Measurements from ENCODE around the gene ACTR3C. TPM values are rescaled to one million over a fixed set of nuclear protein-coding genes. Genes with fewer than 3 reads are reported as not detected.
"Not testable (repeated sequence)": the region's sequence is repeated elsewhere in the genome, so short reads cannot be mapped to it uniquely, and the experiment has no call there.

ACTR3C gene
- total RNA-seq, 4 donors from 2014 or later: 0.27 to 2.7 (median 1.1) TPM; not detected in 1

DNA sequence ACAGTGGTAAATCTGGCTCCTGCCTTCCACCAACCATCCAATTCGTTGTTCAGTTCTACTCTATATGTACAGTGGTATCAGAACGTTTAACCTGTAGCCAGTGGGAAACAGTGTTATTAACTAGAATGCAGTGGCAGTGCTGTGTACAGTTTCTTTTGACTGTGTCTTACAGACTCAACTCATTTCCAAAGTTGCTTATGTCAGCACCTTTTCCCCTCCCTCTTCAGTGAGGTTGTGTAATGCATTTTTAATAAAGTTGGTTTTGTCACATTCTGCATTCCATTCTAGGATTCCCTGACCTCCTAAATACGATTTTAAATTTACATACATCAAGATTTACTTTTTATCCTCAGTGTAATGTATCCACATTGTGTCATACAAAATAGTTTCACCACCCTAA, 97.9 kb downstream of the ACTR3C start:
- ATAC-seq; H3K9me3 ChIP-seq; H3K27ac ChIP-seq; intact Hi-C loops (cut with DNase I; ENCODE audit: low total_unique reads); H3K4me3 ChIP-seq; H3K27me3 ChIP-seq; H3K36me3 ChIP-seq; DNase-seq; in situ Hi-C loops (cut with MboI; ENCODE audit: low sequenced_read_pairs in 4 of 4); H3K4me1 ChIP-seq: not testable (repeated sequence)

DNA sequence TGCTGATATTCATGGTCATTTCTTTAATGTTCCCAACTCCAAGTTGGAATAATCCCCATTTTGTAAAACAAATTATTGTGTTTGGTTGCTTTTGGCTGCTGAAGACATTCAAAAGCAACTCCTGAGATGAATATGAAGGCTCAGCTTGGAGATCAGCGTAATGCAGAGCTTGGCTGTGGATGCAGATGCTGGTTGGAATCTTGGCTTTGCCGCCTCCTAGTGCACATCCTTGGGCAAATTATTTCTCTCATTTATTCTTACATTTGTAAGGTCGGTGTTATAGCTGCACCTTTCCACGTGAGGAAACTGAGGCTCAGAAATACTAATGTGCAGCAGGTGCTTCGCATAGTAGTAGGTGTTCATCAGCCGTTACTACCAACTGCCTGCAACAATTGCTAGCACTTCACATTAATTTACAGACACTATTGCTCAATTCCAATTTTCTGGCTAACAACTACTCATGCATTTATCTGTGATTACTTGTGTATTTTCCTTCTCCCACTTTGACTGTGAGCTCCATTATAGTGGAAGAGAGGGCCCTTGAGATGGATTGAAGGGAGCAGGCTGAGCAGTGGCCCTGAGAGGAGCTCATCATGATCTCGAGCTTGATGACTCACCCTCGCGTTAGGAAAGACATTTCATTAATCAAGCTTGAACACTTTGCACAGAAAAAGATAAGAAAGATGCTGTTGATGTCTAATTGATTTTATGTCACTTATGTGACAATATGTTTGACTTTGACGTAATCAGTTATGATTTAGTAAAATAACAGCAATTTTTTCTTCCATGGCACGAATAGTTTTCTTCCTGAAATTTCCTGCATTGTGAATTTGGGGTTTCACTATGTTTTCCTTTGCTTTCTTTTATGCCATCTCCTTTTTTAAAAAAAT, 101.0 kb downstream of the ACTR3C start:
- H3K9me3 ChIP-seq; in situ Hi-C loops (cut with MboI; ENCODE audit: low sequenced_read_pairs in 4 of 4); H3K27ac ChIP-seq; ATAC-seq; H3K4me3 ChIP-seq; H3K4me1 ChIP-seq; DNase-seq; H3K27me3 ChIP-seq; H3K36me3 ChIP-seq; intact Hi-C loops (cut with DNase I; ENCODE audit: low total_unique reads): not testable (repeated sequence)

DNA sequence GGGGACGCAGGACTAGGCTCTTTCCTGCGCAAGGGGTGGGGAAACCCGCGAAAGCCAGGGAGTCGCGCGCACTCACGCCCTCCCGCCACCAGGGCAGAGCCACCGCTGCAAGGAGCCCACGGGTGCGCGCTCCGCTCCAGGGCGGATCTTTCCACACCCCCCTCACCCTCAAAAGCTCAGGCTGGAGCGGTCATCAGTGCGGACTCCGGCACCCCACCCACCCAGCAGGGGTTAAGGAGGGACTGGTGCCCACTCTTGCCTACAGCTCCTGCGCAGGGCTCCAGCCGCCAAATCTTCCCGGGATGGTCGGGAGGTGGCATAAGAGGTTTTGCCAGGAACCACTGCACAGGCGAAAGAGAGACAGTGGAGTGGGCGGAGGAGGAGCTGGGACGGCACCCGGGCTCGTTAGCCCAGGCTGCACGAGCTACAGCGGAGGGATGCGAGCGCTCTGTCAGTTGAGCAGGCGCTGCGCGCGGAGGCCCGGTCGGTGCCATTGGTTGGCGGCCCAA, 102.6 kb downstream of the ACTR3C start:
- H3K27ac ChIP-seq; DNase-seq; H3K4me1 ChIP-seq; intact Hi-C loops (cut with DNase I; ENCODE audit: low total_unique reads); ATAC-seq; H3K27me3 ChIP-seq; H3K36me3 ChIP-seq; H3K9me3 ChIP-seq; H3K4me3 ChIP-seq; in situ Hi-C loops (cut with MboI; ENCODE audit: low sequenced_read_pairs in 4 of 4): not testable (repeated sequence)

DNA sequence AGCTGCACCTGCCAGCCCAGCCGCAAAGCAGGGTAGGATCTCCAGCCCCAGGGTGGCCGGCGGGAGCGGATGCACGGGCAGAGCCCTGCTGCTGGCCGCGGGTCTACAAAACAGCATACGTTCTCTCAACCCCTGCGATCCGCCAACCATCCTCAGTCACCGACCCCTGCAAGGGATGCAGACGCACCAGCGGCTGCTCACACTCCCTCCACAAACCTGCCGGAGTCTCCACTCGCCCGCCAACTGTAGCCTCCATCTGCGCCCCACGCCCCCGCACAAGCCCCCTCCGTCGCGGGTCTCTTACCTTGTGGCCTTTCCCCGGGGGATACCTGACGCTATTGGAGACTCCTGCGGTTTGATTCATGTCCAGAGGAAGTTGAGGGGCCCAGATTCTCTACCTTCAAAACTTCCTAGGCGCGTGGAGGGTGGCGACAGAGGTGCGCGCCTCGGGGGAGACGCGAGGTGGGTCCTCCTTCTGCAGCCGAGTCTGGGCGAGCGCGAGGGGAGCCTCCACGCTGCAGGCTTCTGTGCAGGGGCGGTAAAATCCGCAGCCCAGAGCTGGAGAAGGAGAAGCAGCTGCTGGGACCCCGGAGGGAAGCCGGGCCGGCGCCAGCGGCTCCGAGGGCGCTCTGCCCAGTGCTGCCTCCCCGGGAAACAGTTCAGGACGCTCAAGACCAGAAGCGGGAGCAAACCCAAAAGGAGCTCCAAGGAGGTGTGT, 103.2 kb downstream of the ACTR3C start:
- H3K4me3 ChIP-seq; ATAC-seq; H3K9me3 ChIP-seq; H3K27ac ChIP-seq; in situ Hi-C loops (cut with MboI; ENCODE audit: low sequenced_read_pairs in 4 of 4); H3K4me1 ChIP-seq; intact Hi-C loops (cut with DNase I; ENCODE audit: low total_unique reads); H3K36me3 ChIP-seq; DNase-seq; H3K27me3 ChIP-seq: not testable (repeated sequence)

DNA sequence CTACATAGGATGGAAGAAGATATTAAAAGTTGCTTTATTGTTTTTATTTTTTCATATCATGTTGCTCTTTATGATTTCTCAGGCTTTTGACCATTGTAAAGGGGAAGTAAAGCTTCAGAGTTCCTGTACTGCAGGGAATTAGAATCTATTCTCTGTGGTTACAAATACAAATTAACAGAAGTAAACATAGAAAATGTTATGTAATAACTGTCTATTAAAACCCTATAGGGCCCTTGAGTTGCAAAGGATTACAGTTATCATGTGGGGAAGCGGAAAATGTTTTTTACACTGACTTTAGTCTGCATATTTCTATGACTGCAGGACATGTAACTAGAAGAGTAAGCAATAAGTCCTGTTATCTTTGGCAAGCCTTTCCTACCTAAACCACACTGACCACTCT, 116.5 kb downstream of the ACTR3C start:
- ATAC-seq; H3K9me3 ChIP-seq; H3K27me3 ChIP-seq; H3K27ac ChIP-seq; H3K4me1 ChIP-seq; H3K4me3 ChIP-seq; intact Hi-C loops (cut with DNase I; ENCODE audit: low total_unique reads); H3K36me3 ChIP-seq; DNase-seq; in situ Hi-C loops (cut with MboI; ENCODE audit: low sequenced_read_pairs in 4 of 4): not testable (repeated sequence)

DNA sequence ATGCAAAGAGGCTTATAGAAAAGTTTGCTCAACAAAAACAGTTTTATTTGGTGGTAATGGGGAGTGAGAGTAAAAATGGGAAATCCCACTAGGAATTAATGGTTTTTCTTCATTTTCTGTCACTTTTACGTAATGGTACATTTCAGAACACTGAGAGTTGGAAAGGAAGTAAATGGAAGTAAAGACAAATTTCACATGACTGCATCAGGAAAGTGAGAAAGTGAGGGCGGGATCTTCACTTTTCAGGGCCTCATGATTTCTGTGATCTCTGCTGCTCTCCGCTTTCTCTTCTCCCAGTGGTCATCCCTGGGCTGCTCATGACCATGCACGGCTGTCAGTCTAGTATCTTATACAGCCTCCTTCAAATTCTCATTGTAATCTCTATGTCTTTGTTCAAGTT, 117.5 kb downstream of the ACTR3C start:
- H3K36me3 ChIP-seq; H3K4me1 ChIP-seq; H3K9me3 ChIP-seq; H3K27me3 ChIP-seq; DNase-seq; ATAC-seq; intact Hi-C loops (cut with DNase I; ENCODE audit: low total_unique reads); H3K4me3 ChIP-seq; H3K27ac ChIP-seq; in situ Hi-C loops (cut with MboI; ENCODE audit: low sequenced_read_pairs in 4 of 4): not testable (repeated sequence)

DNA sequence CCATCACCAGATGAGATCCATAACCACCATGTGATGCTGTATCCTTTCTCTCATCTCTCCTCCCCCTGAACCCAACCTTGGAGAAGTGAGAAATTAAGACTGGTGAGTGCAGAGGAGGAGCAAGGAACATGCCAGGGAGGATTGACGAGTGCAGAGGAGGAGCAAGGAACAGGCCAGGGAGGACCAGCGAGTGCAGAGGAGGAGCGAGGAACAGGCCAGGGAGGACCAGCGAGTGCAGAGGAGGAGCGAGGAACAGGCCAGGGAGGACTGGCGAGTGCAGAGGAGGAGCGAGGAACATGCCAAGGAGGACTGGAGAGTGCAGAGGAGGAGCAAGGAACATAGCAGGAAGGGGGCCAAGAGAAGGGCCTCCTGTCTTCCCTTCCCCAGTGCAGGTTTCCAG, 118.8 kb downstream of the ACTR3C start:
- H3K4me1 ChIP-seq; H3K27ac ChIP-seq; H3K9me3 ChIP-seq; DNase-seq; intact Hi-C loops (cut with DNase I; ENCODE audit: low total_unique reads); H3K4me3 ChIP-seq; ATAC-seq; in situ Hi-C loops (cut with MboI; ENCODE audit: low sequenced_read_pairs in 4 of 4); H3K27me3 ChIP-seq; H3K36me3 ChIP-seq: not testable (repeated sequence)

DNA sequence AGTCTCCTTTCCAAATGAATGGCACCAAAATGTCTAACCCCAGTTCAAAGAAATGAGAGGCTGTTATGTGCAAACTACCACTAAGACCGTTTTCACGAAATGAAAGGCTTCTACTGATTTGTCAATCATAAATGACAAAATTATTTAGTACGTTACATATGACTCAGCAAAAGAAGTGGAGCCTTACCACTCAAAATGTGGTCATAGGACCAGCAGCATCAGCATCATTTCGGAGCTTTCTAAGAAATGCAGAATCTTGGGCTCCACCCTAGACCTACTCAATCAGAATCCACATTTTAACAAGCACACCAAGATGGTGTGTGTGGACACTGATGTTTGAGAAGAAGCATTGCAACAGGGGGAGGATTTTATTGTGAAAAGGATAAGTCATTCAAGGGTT, 120.5 kb downstream of the ACTR3C start:
- in situ Hi-C loops (cut with MboI; ENCODE audit: low sequenced_read_pairs in 4 of 4); DNase-seq; H3K36me3 ChIP-seq; H3K4me1 ChIP-seq; intact Hi-C loops (cut with DNase I; ENCODE audit: low total_unique reads); H3K27me3 ChIP-seq; H3K27ac ChIP-seq; H3K4me3 ChIP-seq; ATAC-seq; H3K9me3 ChIP-seq: not testable (repeated sequence)

Other genes with a start within 250 kb of the ACTR3C start
- 1 to 10 TPM in 3 of 4 donors, under 1 TPM in 1; 0.62 to 6.8 (median 1.9) TPM for gene LRRC61, start 190 bp downstream of the ACTR3C start, total RNA-seq
- 10 to 100 TPM in 1 of 4 donors, 1 to 10 TPM in 3; 4.7 to 14.3 (median 6.5) TPM for gene RARRES2, start 18.1 kb upstream of the ACTR3C start, total RNA-seq
- 100 to 1,000 TPM; 115 to 332 (median 159) TPM for gene REPIN1, start 45.3 kb upstream of the ACTR3C start, total RNA-seq
- 1 to 10 TPM; 3.1 to 7.5 (median 3.3) TPM for gene ZNF775, start 55.8 kb upstream of the ACTR3C start, total RNA-seq
- 10 to 100 TPM in 1 of 4 donors, 1 to 10 TPM in 3; 5.4 to 10.4 (median 7.1) TPM for gene GIMAP8, start 127.1 kb upstream of the ACTR3C start, total RNA-seq
- 1 to 10 TPM; 6.6 to 7.8 (median 7.0) TPM for gene GIMAP7, start 191.3 kb upstream of the ACTR3C start, total RNA-seq
- gene GIMAP4, start 243.8 kb upstream of the ACTR3C start, total RNA-seq: 10 to 100 TPM; 11.9 to 16.9 (median 15.0) TPM